Measurements from ENCODE around the gene RALGAPA2.

DNA sequence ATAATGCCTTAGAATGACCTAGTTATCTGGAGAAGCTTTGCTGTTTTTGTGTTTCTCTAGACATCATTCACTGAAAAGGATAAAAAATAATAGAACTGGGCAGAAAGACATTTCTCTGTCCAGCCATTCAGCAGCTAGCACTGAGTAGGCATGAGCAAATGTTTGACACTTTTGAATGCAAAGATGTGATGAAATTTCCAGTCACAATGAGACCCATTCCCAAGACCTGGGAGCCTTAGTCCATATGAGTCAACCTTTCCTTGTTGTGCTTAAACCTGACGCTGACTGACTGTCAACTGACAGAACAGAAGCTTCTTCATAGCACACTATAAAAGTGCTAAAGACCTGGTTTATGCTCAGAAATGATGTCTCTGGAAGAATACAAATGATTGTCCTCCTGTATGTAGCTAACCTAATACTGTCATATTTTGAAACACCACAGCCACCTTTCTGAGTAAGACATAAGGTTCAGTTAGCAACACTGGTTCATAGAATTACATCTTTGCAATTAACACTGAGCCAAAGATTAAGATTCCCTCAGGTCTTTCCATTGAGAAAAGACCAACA is 17.1 kb downstream of the RALGAPA2 start:
- TF ChIP-seq CTCF (conservative IDR thresholded peaks at IDR 0.05; ENCODE audit: low read length) (no peak), EZH2phosphoT487 (IDR thresholded peaks at IDR 0.05; ENCODE audit: borderline replicate concordance) (no peak)
